Measurements from ENCODE around the gene BEST1. TPM values are rescaled to one million over a fixed set of nuclear protein-coding genes. Genes with fewer than 3 reads are reported as not detected.

The BEST1 gene
- total and polyA plus RNA-seq, 2 of the 13 experiments (the other 11 are each of a cell fraction or from before 2014, with no cell fraction given) = 0.09 to 0.65 TPM

GRCh38 chr11:61904539-61905048, 45.6 kb upstream of the BEST1 start (continued):
- 0 out of 2 replicates have a peak, but pooled peaks have one; percentile 27 for TF ChIP-seq ZNF337 (CRISPR knock-in tag; IDR thresholded peaks at IDR 0.05; ENCODE audit: borderline replicate concordance, low read depth)
- TF ChIP-seq, protein P1, sequence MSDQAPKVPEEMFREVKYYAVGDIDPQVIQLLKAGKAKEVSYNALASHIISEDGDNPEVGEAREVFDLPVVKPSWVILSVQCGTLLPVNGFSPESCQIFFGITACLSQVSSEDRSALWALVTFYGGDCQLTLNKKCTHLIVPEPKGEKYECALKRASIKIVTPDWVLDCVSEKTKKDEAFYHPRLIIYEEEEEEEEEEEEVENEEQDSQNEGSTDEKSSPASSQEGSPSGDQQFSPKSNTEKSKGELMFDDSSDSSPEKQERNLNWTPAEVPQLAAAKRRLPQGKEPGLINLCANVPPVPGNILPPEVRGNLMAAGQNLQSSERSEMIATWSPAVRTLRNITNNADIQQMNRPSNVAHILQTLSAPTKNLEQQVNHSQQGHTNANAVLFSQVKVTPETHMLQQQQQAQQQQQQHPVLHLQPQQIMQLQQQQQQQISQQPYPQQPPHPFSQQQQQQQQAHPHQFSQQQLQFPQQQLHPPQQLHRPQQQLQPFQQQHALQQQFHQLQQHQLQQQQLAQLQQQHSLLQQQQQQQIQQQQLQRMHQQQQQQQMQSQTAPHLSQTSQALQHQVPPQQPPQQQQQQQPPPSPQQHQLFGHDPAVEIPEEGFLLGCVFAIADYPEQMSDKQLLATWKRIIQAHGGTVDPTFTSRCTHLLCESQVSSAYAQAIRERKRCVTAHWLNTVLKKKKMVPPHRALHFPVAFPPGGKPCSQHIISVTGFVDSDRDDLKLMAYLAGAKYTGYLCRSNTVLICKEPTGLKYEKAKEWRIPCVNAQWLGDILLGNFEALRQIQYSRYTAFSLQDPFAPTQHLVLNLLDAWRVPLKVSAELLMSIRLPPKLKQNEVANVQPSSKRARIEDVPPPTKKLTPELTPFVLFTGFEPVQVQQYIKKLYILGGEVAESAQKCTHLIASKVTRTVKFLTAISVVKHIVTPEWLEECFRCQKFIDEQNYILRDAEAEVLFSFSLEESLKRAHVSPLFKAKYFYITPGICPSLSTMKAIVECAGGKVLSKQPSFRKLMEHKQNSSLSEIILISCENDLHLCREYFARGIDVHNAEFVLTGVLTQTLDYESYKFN (CRISPR knock-in tag; conservative IDR thresholded peaks at IDR 0.05) = peak; percentile 77
- TF ChIP-seq ZNF792 (CRISPR knock-in tag; IDR thresholded peaks at IDR 0.05) = peak; percentile 35; the same call in 1 of the 2 replicates
- TF ChIP-seq, protein P2, sequence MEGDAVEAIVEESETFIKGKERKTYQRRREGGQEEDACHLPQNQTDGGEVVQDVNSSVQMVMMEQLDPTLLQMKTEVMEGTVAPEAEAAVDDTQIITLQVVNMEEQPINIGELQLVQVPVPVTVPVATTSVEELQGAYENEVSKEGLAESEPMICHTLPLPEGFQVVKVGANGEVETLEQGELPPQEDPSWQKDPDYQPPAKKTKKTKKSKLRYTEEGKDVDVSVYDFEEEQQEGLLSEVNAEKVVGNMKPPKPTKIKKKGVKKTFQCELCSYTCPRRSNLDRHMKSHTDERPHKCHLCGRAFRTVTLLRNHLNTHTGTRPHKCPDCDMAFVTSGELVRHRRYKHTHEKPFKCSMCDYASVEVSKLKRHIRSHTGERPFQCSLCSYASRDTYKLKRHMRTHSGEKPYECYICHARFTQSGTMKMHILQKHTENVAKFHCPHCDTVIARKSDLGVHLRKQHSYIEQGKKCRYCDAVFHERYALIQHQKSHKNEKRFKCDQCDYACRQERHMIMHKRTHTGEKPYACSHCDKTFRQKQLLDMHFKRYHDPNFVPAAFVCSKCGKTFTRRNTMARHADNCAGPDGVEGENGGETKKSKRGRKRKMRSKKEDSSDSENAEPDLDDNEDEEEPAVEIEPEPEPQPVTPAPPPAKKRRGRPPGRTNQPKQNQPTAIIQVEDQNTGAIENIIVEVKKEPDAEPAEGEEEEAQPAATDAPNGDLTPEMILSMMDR (CRISPR knock-in tag; IDR thresholded peaks at IDR 0.05) = 0 out of 2 replicates have a peak, but pooled peaks have one; percentile 2
- TF ChIP-seq CSRNP2 (CRISPR knock-in tag; conservative IDR thresholded peaks at IDR 0.05; ENCODE audit: low read depth) = no peak
- TF ChIP-seq ETV5 (CRISPR knock-in tag; IDR thresholded peaks at IDR 0.05; ENCODE audit: borderline replicate concordance) = peak; percentile 22; the same call in 1 of the 2 replicates
- TF ChIP-seq XRCC5 (optimal IDR thresholded peaks at IDR 0.05; ENCODE audit: low read length) = no peak
- TF ChIP-seq EED (CRISPR knock-in tag; IDR thresholded peaks at IDR 0.05) = peak; percentile 16; the same call in 1 of the 2 replicates
- TF ChIP-seq ZNF782 (CRISPR knock-in tag; IDR thresholded peaks at IDR 0.05; ENCODE audit: borderline replicate concordance) = 0 out of 2 replicates have a peak, but pooled peaks have one; percentile 50
- TF ChIP-seq HCFC1 (IDR thresholded peaks at IDR 0.05; ENCODE audit: low read depth, low read length) = no peak
- TF ChIP-seq SP5 (CRISPR knock-in tag; IDR thresholded peaks at IDR 0.05; ENCODE audit: borderline replicate concordance, low read depth) = peak; percentile 68; the same call in 1 of the 2 replicates
- TF ChIP-seq, protein P3, sequence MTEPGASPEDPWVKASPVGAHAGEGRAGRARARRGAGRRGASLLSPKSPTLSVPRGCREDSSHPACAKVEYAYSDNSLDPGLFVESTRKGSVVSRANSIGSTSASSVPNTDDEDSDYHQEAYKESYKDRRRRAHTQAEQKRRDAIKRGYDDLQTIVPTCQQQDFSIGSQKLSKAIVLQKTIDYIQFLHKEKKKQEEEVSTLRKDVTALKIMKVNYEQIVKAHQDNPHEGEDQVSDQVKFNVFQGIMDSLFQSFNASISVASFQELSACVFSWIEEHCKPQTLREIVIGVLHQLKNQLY (CRISPR knock-in tag; IDR thresholded peaks at IDR 0.05) = no peak
- peak; percentile 90 for TF ChIP-seq ZNF687 (CRISPR knock-in tag; IDR thresholded peaks at IDR 0.05)
